Measurements from ENCODE around the gene KCTD20.

KCTD20 gene

DNA sequence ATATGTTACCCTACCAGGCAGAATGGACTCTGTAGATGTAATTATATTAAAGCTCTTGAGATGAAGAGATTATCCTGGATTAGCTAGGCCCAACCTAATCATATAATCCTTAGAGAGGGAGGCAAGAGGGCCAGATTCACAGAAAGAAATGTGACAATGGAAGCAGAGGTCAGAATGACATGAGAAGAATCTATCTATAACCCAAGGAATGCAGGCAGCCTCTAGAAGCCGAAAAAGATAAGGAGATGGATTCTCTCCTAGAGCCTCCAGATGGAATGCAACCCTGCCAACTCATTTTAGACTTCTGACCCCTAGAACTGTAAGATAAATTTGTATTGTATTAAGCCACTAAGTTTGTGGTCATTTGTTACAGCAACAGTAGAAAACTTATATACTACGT is 12.4 kb upstream of the KCTD20 start:
- TF ChIP-seq SIN3A (IDR thresholded peaks at IDR 0.05; ENCODE audit: borderline replicate concordance, insufficient read depth, low read length) (no peak), TAF1 (IDR thresholded peaks at IDR 0.05; ENCODE audit: borderline replicate concordance, insufficient read depth, low read length) (no peak), FOXP2 (optimal IDR thresholded peaks at IDR 0.05; ENCODE audit: borderline replicate concordance, extremely low read depth, extremely low read length, insufficient read depth) (no peak), POLR2AphosphoS5 (IDR thresholded peaks at IDR 0.05; ENCODE audit: low read depth, low read length) (no peak)
- TF ChIP-seq, protein P1, sequence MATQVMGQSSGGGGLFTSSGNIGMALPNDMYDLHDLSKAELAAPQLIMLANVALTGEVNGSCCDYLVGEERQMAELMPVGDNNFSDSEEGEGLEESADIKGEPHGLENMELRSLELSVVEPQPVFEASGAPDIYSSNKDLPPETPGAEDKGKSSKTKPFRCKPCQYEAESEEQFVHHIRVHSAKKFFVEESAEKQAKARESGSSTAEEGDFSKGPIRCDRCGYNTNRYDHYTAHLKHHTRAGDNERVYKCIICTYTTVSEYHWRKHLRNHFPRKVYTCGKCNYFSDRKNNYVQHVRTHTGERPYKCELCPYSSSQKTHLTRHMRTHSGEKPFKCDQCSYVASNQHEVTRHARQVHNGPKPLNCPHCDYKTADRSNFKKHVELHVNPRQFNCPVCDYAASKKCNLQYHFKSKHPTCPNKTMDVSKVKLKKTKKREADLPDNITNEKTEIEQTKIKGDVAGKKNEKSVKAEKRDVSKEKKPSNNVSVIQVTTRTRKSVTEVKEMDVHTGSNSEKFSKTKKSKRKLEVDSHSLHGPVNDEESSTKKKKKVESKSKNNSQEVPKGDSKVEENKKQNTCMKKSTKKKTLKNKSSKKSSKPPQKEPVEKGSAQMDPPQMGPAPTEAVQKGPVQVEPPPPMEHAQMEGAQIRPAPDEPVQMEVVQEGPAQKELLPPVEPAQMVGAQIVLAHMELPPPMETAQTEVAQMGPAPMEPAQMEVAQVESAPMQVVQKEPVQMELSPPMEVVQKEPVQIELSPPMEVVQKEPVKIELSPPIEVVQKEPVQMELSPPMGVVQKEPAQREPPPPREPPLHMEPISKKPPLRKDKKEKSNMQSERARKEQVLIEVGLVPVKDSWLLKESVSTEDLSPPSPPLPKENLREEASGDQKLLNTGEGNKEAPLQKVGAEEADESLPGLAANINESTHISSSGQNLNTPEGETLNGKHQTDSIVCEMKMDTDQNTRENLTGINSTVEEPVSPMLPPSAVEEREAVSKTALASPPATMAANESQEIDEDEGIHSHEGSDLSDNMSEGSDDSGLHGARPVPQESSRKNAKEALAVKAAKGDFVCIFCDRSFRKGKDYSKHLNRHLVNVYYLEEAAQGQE (IDR thresholded peaks at IDR 0.05; ENCODE audit: insufficient read depth in 1 of 2, low read depth in 2 of 2, low read length in 2 of 2), result no peak

DNA sequence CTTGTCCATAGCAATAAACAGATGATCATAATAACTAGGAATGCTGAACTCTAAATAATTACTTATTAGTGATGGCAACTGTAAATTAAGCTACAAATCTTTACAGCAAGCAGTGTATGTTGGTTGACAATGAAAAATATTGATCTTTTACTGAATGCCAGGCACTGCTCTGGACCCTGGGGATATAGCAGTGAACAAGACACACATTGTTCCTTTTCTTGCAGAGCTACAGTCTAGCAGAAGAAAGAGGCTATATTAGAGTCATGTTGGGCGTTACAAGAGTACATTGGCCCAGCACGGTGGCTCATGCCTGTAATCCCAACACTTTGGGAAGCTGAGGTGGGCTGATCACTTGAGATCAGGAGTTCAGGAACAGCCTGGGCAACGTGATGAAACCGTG is 11.6 kb upstream of the KCTD20 start:
- TF ChIP-seq FOXP2 (optimal IDR thresholded peaks at IDR 0.05; ENCODE audit: borderline replicate concordance, extremely low read depth, extremely low read length, insufficient read depth) (no peak), TAF1 (IDR thresholded peaks at IDR 0.05; ENCODE audit: borderline replicate concordance, insufficient read depth, low read length) (no peak), POLR2AphosphoS5 (IDR thresholded peaks at IDR 0.05; ENCODE audit: low read depth, low read length) (no peak), SIN3A (IDR thresholded peaks at IDR 0.05; ENCODE audit: borderline replicate concordance, insufficient read depth, low read length) (no peak)
- TF ChIP-seq, protein P1 (IDR thresholded peaks at IDR 0.05; ENCODE audit: insufficient read depth in 1 of 2, low read depth in 2 of 2, low read length in 2 of 2), result no peak

DNA sequence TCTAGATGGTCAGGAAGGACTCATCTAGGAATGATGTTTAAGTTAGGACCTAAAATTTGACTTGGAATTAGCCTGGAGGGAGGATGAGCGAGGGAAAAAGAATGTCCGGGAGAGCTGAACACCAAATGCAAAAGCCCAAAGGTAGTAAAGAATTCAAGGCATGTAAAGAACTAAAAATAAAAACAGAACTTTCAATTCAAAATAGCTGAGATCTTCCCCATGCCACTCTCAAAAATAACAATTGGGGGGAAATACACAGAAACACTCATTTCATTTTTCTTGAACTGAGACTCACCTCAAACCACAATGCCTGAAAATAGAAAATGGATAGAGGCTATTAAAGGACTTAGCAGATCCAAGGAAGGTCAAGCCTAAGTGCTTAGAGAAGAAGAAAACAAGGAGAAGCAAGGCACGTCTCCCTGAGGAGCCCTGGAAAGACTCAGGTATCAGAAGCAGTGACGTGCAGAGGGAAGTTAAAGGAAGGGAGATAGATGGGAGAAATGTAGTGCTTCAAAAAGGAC is 10.6 kb upstream of the KCTD20 start:
- TF ChIP-seq, protein P1 (IDR thresholded peaks at IDR 0.05; ENCODE audit: insufficient read depth in 1 of 2, low read depth in 2 of 2, low read length in 2 of 2), result no peak
- no peak for TF ChIP-seq TAF1 (IDR thresholded peaks at IDR 0.05; ENCODE audit: borderline replicate concordance, insufficient read depth, low read length)
- no peak for TF ChIP-seq FOXP2 (optimal IDR thresholded peaks at IDR 0.05; ENCODE audit: borderline replicate concordance, extremely low read depth, extremely low read length, insufficient read depth)
- no peak for TF ChIP-seq POLR2AphosphoS5 (IDR thresholded peaks at IDR 0.05; ENCODE audit: low read depth, low read length)
- no peak for TF ChIP-seq SIN3A (IDR thresholded peaks at IDR 0.05; ENCODE audit: borderline replicate concordance, insufficient read depth, low read length)

DNA sequence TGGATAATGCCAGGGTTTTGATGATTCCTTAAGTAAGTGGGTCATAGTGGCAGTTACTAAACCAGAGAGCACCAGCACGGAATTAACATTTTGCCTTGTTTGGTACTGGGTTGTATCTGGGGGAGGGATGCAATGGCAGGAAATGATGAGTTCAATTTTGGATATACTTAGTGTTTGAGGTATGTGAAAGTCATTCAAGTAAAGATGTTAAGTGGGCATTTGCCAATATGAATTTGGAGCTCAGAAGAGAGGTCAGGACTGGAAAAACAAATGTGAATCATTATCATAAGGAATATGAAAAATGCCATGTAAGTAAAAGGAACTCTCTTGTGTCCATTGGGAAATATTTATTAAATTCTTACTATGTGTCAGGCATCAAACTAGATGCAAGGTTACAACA is 6.3 kb upstream of the KCTD20 start:
- TF ChIP-seq TAF1 (IDR thresholded peaks at IDR 0.05; ENCODE audit: borderline replicate concordance, insufficient read depth, low read length) (no peak), SIN3A (IDR thresholded peaks at IDR 0.05; ENCODE audit: borderline replicate concordance, insufficient read depth, low read length) (no peak), FOXP2 (optimal IDR thresholded peaks at IDR 0.05; ENCODE audit: borderline replicate concordance, extremely low read depth, extremely low read length, insufficient read depth) (no peak), POLR2AphosphoS5 (IDR thresholded peaks at IDR 0.05; ENCODE audit: low read depth, low read length) (no peak)
- TF ChIP-seq, protein P1 (IDR thresholded peaks at IDR 0.05; ENCODE audit: insufficient read depth in 1 of 2, low read depth in 2 of 2, low read length in 2 of 2), result no peak

Measured in PFSK-1 (cell line).